ENCODE data around the gene BEGAIN.

DNA sequence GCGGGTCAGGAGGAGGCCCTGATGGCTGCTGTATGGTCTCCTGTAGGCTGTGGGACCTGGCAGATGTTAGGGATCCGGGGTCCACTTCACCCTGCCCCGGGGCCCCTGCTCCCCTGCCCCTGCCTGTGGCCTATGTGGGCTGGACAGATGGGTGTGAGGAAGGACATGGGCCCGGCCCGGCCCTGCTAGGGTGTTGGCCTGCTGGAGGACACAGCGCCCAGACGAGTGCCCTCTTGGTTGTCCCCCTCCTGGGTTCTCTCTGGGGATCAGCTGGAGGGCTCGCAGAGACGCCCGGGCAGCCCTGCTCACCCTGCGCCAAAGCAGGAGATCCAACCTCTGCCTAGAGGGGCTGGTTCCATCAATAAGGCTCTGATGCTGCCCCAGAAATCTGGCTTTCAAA, 36.2 kb downstream of the BEGAIN start:
- TF ChIP-seq, protein P1, sequence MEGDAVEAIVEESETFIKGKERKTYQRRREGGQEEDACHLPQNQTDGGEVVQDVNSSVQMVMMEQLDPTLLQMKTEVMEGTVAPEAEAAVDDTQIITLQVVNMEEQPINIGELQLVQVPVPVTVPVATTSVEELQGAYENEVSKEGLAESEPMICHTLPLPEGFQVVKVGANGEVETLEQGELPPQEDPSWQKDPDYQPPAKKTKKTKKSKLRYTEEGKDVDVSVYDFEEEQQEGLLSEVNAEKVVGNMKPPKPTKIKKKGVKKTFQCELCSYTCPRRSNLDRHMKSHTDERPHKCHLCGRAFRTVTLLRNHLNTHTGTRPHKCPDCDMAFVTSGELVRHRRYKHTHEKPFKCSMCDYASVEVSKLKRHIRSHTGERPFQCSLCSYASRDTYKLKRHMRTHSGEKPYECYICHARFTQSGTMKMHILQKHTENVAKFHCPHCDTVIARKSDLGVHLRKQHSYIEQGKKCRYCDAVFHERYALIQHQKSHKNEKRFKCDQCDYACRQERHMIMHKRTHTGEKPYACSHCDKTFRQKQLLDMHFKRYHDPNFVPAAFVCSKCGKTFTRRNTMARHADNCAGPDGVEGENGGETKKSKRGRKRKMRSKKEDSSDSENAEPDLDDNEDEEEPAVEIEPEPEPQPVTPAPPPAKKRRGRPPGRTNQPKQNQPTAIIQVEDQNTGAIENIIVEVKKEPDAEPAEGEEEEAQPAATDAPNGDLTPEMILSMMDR (IDR thresholded peaks at IDR 0.05), result no peak
- TF ChIP-seq POLR2A (IDR thresholded peaks at IDR 0.05) (no peak), EP300 (IDR thresholded peaks at IDR 0.05) (no peak)

Data from ovary (tissue), 3 donors.